HL-60 (cell line): Measurements from ENCODE around the gene PRPSAP2.

Experiments used
- DNase-seq, 2 experiments: peaks; one replicate each; pipeline ENCODE4 v3.0.0-alpha.2; 2010 to 2020; ENCODE audit warnings: low read depth in 1 of 2, low spot score in 1 of 2
- H3K27ac ChIP-seq: fragments of 250-450 bp; sonication (Bioruptor Pico); replicated peaks from 2 replicates; pipeline ENCODE4 v1.5.1; 2020; ENCODE audit warnings: mild to moderate bottlenecking, moderate library complexity
- H3K27me3 ChIP-seq: fragments of 250-450 bp; sonication (Bioruptor Pico); 2 replicates; pipeline ENCODE4 v1.5.1; 2021; ENCODE audit warnings: mild to moderate bottlenecking, moderate library complexity; ENCODE audit not compliant: insufficient read depth, poor library complexity, severe bottlenecking
- H3K4me3 ChIP-seq: replicated peaks from 2 replicates; pipeline ENCODE4 v1.5.1; 2011; ENCODE audit warnings: mild to moderate bottlenecking, control low read depth, low read length; ENCODE audit not compliant: insufficient read depth
- CTCF ChIP-seq: IDR thresholded peaks from one replicate; pipeline ENCODE4 v1.5.1; 2011; ENCODE audit warnings: low read length, control low read depth, inconsistent platforms; ENCODE audit not compliant: insufficient read depth
- GABPA ChIP-seq: IDR thresholded peaks from 2 replicates; pipeline ENCODE4 v1.6.1; 2012; ENCODE audit warnings: low read depth
- POLR2AphosphoS5 ChIP-seq: IDR thresholded peaks from 2 replicates; pipeline ENCODE4 v1.6.1; 2012; ENCODE audit warnings: low read depth
- REST ChIP-seq: IDR thresholded peaks from 2 replicates; pipeline ENCODE4 v1.6.1; 2012; ENCODE audit warnings: low read depth; ENCODE audit not compliant: insufficient replicate concordance
- SPI1 ChIP-seq: IDR thresholded peaks from 2 replicates; pipeline ENCODE4 v1.6.1; 2012; ENCODE audit warnings: low read depth, mild to moderate bottlenecking, borderline replicate concordance

PRPSAP2 gene

GRCh38 chr17:18855831-18856569 lies 1.9 kb upstream of the PRPSAP2 start:
- Histone ChIP-seq H3K27me3 (no peaks in the 10 kb centered on the region), H3K4me3 (peak overlapping the region; percentile 67), H3K27ac (no peak overlapping the region)
- peak; percentile 70 to 85 for DNase-seq
- TF ChIP-seq POLR2AphosphoS5: no peak
- no peak for TF ChIP-seq SPI1
- TF ChIP-seq CTCF: no peak
- no peak for TF ChIP-seq REST
- TF ChIP-seq GABPA: no peak

GRCh38 chr17:18856570-18856915 lies 1.4 kb upstream of the PRPSAP2 start:
- DNase-seq: no peak
- no peak overlapping the region for H3K27ac ChIP-seq

More at GRCh38 chr17:18856570-18856915, 1.4 kb upstream of the PRPSAP2 start:
- no peaks in the 10 kb centered on the region for H3K27me3 ChIP-seq
- TF ChIP-seq CTCF (no peak), GABPA (no peak), REST (no peak)
- peak overlapping the region; percentile 67 for H3K4me3 ChIP-seq
